GM20000 (cell line): ENCODE data around the gene MYL5.

Experiments used
- DNase-seq: peaks from one replicate; pipeline ENCODE4 v3.0.0; 2012; ENCODE audit warnings: low spot score
- CTCF ChIP-seq: IDR thresholded peaks from 2 replicates; pipeline ENCODE4 v1.5.1; 2012; ENCODE audit warnings: mild to moderate bottlenecking, control low read depth; ENCODE audit errors: extremely low read depth, missing control alignments

MYL5 gene

DNA sequence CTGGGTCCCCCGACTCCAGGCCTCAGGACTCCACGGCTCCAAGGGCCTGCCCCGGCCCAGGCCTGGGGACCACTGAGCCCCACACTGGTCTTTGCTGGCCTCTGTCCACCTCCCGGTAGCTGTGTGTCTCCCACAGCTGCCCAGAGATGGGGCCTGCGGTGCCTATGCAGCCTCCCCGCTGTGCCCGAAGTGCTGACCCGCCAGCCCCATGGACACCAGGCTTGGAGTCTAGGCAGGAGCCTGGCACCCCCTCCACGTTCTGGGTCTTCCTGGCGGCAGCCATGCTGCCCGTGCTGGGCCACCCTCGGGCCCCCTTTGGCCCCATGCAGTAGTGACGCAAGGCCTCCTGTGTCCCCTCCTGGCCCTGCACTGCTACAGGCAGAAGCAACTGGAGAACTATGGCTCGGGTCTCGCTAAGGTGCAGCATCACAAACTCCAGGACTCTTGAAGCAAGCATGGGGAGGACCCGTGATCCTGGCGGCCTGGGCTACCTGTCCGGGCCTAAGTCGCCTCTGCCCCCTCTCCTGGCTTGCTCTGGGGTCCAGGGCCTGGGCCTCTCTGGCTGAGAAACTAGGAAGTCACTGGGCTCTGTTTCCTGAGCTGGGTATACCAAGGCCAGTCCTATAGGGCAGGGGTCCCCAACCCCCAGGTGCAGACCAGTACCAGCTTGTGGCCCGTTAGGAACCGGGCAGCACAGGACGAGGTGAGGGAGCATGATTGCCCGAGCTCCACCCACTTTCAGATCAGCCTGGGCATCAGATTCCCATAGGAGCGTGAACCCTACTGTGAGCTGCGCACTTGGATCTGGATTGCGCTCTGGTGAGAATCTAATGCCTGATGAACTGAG, 917 bp downstream of the MYL5 start:
- TF ChIP-seq CTCF = no peak
- no peak for DNase-seq

GRCh38 chr4:675980-676870, 1.9 kb downstream of the MYL5 start:
- no peak for TF ChIP-seq CTCF
- DNase-seq = peak; percentile 84

GRCh38 chr4:676871-677235, 2.5 kb downstream of the MYL5 start:
- TF ChIP-seq CTCF = no peak
- DNase-seq = peak; percentile 43

DNA sequence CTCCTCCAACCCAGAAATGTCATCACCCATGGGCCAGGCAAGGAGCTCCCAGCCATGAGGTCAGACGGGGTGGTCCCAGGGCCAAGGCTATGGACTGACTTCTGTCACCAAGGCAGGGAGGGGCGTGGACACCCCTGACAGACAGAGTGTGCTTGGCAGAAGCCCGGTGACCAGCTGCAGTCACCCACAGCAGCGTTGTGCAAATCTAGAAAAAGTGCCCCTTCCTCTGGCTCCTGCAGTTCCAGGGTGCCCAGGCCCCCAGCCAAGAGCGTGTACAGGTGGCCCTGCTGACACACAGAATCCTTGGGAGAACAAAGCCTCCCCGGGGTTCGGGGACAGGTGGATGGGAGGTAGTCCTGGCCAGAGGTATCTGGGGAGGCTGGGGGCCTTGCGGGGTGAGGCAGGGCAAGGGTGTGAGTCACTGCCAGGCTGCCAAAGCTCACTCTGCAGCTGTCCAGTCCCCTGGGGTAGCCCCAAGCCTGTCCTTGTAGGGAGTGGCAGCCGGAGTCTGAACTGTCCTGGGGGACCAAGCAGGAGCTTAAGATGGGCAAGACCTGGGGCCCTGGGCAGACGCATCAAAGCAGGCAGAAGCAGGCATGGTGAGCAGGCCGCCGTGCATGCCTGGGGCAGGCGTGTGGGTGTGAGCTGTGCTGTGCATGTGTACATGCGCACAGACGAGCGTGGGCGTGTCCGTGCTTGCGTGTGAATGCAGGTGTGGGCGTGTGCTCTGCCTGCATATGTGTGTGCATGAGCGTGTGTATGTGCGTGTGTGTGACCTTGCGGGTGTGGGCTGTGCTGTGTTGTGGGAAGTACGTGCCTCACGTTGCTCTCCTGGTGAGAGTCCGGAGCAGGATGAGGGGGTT, 3.3 kb downstream of the MYL5 start:
- no peak for DNase-seq
- no peak for TF ChIP-seq CTCF

GRCh38 chr4:678331-679103, 4.2 kb downstream of the MYL5 start:
- DNase-seq = no peak
- TF ChIP-seq CTCF = no peak

DNA sequence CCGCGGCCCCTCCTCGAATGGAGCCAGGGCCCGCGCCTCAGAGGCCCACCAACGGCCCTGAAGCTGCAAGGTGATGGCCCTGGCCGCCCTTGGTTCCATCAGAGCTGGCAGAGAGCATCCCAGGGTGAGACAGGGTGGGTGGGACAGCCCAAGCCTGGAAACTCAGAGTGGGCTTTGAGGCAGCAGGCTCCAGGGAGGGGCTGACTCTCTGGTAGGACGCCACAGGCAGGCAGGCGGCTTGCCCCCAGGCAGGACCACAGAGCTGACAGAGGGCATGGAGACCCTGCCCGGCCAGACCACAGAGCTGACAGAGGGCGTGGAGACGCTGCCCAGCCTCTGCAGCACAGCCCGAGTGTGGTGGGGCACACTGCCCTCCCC, 4.8 kb downstream of the MYL5 start:
- DNase-seq = no peak
- no peak for TF ChIP-seq CTCF
